ENCODE data around the gene DLG2.

DLG2 gene

GRCh38 chr11:84560206-84560605 lies 1066.9 kb downstream of the DLG2 start:
- TF ChIP-seq, protein P1, sequence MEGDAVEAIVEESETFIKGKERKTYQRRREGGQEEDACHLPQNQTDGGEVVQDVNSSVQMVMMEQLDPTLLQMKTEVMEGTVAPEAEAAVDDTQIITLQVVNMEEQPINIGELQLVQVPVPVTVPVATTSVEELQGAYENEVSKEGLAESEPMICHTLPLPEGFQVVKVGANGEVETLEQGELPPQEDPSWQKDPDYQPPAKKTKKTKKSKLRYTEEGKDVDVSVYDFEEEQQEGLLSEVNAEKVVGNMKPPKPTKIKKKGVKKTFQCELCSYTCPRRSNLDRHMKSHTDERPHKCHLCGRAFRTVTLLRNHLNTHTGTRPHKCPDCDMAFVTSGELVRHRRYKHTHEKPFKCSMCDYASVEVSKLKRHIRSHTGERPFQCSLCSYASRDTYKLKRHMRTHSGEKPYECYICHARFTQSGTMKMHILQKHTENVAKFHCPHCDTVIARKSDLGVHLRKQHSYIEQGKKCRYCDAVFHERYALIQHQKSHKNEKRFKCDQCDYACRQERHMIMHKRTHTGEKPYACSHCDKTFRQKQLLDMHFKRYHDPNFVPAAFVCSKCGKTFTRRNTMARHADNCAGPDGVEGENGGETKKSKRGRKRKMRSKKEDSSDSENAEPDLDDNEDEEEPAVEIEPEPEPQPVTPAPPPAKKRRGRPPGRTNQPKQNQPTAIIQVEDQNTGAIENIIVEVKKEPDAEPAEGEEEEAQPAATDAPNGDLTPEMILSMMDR (IDR thresholded peaks at IDR 0.05; ENCODE audit: low read depth, low read length), result no peak

DNA sequence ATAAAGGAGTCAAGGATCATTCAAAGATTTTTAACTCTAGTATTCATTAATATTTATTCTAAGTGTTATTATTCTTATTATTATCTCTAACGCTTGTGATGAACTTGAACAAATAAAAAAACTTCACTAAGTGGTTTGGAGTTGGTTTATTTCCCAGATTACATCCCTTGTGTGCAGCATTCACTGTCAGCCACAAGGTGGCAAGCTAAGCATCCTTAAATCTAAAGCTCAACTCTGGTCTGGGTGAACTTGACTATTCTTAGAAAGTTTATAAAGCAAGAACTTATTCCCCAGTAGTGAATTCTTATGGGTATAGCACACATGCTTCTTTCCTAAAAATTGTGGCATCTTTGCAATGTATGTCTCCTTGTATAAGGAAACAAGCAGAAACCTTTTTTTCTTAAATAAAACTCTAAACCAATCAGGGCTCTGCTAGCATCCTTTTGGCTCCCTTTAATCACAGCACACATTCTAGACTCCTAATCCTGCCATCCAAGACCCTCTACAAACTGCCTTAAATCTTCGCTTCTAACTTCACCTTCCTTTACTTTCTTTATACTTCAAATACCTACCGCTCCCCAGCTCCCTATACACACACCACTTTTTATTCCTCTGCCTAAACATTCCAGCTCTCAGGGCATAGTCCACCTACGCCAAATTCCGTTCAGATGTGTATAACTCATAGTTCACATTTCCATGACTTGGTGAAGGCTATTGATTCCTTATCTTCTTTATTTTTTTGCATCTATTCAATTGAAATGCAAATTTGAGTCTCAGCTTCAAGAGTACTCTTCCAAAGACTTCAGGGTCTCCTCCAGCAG lies 1068.8 kb downstream of the DLG2 start:
- no peak overlapping the region for H3K4me3 ChIP-seq (ENCODE audit: low read depth, low read length)
- peak; percentile 64 for DNase-seq (ENCODE audit: low read depth, low spot score)
- TF ChIP-seq, protein P1 (IDR thresholded peaks at IDR 0.05; ENCODE audit: low read depth, low read length), result peak; percentile 87
- in situ Hi-C loops (cut with HindIII; ENCODE audit: low sequenced_read_pairs), result no loop called here

More at GRCh38 chr11:84560206-84560605, 1066.9 kb downstream of the DLG2 start:
- in situ Hi-C loops (cut with HindIII; ENCODE audit: low sequenced_read_pairs), result no loop called here
- no peak for DNase-seq (ENCODE audit: low read depth, low spot score)
- H3K4me3 ChIP-seq (ENCODE audit: low read depth, low read length), result no peak overlapping the region

DNA sequence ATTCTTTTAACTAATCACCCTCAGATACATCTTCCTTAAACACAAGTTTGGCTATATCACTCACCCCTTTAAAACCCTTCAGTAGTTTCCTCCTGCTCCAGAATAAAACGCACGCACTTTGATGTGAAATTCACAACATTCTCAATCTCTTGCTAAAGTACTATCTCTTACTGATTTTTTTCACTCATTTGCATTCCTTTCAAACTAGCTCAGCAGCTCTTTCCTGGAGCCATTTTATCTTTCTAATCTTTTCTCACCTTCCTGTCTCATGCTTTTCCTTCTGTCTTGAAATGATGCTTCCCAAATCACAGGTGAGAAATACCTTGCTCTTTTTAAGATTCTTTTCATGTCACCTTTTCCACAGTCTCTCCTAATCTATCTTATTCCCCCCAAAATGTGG lies 1074.4 kb downstream of the DLG2 start:
- in situ Hi-C loops (cut with HindIII; ENCODE audit: low sequenced_read_pairs), result no loop called here
- no peak for DNase-seq (ENCODE audit: low read depth, low spot score)
- TF ChIP-seq, protein P1 (IDR thresholded peaks at IDR 0.05; ENCODE audit: low read depth, low read length), result no peak
- no peak overlapping the region for H3K4me3 ChIP-seq (ENCODE audit: low read depth, low read length)

DNA sequence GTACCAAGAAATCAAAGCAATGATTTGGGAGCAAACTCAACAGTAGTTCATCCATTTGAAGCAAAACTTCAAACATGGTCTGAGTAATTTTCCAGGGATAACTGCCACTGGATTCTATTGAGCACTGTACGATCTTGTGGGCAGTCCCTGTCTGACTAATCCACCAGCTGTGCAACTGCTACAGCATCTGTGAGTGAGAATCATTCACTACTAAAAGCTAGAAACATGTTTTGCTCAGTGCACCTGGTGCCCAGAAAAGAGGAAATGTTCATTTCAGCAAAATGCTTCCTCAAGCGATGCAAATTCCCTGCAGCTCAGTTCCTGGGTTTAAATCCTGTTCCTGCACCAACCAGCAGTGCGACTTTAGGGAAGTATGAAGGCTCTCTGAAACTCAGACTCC lies 1077.9 kb downstream of the DLG2 start:
- H3K4me3 ChIP-seq (ENCODE audit: low read depth, low read length), result no peak overlapping the region
- in situ Hi-C loops (cut with HindIII; ENCODE audit: low sequenced_read_pairs), result no loop called here
- DNase-seq (ENCODE audit: low read depth, low spot score), result peak; percentile 40
- TF ChIP-seq, protein P1 (IDR thresholded peaks at IDR 0.05; ENCODE audit: low read depth, low read length), result no peak

DNA sequence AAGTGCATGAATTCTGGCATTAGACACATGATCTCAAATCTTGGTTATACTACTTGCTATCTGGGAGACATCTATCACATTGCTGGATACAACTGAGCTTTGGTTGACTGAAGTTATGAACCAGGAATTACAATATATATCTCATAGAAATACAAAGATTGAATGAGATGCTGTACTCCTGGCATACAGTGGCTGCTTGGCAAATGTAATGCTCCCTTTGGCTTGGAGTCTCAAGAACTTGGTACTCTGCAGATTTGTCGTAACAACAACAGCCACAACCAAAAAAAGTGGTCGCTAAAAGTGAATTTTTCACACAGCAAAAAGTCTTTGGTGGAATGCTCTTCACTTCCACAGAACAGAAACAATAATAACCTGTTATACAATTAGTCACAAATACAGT lies 1082.6 kb downstream of the DLG2 start:
- DNase-seq (ENCODE audit: low read depth, low spot score), result no peak
- TF ChIP-seq, protein P1 (IDR thresholded peaks at IDR 0.05; ENCODE audit: low read depth, low read length), result no peak
- in situ Hi-C loops (cut with HindIII; ENCODE audit: low sequenced_read_pairs), result no loop called here

DNA sequence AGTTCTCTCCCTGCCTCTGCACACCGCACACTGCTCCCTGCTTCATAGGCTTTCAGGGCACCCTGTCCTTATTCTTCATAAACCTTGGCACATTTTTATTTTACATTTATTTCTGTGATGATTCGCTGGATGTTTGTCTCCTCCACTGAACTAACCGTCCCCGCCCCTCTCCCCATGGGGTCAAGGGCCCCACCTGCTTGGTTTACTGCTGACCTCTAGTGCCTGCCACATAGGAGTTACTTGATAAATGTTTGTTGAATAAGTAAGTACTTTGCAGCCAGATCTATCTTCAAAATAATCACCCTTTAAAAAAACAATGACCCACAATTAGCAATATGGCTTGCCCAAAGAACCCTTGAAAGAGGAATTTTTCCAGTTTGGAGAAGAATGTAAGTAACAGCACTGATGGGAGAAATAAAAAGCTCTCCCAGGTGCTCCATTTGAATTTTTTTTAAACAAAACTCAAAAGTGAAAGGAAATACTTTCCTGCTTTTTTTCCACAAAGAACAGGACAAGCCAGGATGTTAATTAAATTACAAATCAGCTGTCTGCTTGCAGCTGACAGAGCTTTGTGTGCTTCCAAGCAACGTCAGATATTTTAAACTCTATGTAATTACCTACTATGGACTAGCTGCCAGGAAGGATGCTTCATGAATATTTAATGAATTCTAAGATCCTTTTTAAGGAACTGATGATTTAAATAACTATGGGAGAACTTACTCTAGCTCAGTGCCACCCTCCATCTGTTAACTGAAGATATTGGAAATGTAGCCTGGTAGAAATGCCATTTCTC lies 1083.6 kb downstream of the DLG2 start:
- TF ChIP-seq, protein P1 (IDR thresholded peaks at IDR 0.05; ENCODE audit: low read depth, low read length), result no peak
- no peak for DNase-seq (ENCODE audit: low read depth, low spot score)
- H3K4me3 ChIP-seq (ENCODE audit: low read depth, low read length), result no peak overlapping the region
- in situ Hi-C loops (cut with HindIII; ENCODE audit: low sequenced_read_pairs), result no loop called here

More for the DNA sequence above, 1082.6 kb downstream of the DLG2 start:
- H3K4me3 ChIP-seq (ENCODE audit: low read depth, low read length), result no peak overlapping the region

Measured in astrocyte of the spinal cord (primary cell).